HCT116 (cell line): ENCODE data around the gene POMGNT2. TPM values are rescaled to one million over a fixed set of nuclear protein-coding genes. Genes with fewer than 3 reads are reported as not detected.

ENCODE experiments used
- ATAC-seq: fragments of 200-7000 bp; cut with Tn5 transposase; 2 replicates; pipeline ENCODE4 v1.9.1; 2020; ENCODE audit warnings: mild to moderate bottlenecking, moderate library complexity
- BruUV-seq: library from RNA; stranded (reverse); fragments of 400-500 nt; replicated peaks from 2 replicates; lab custom pipeline; 2021; lab: Mats Ljungman, UMichigan
- CTCF ChIA-PET: fragments of 300-600 bp; sonication (Branson Sonifier 250); formaldehyde crosslinking; loops from one replicate; lab custom pipeline; 2021; ENCODE audit warnings: antibody characterized with exemption; lab: Charles Lee
- POLR2A ChIA-PET: fragments of 300-600, 350-600 bp; sonication (Branson Sonifier 250); formaldehyde crosslinking; loops from one replicate; lab custom pipeline; 2021; ENCODE audit warnings: antibody characterized with exemption; lab: Charles Lee
- RAD21 ChIA-PET, 2 experiments: fragments of 300-600 bp; sonication (Branson Sonifier 250); formaldehyde crosslinking; loops; one replicate each; lab custom pipeline; 2023; ENCODE audit warnings: low total read pairs in 2 of 2; ENCODE audit not compliant: uncharacterized antibody in 2 of 2, unreplicated experiment in 2 of 2, low non-redundant PET in 1 of 2; lab: Charles Lee
- DNase-seq: peaks from one replicate; pipeline ENCODE4 v3.0.0-alpha.2; 2010; ENCODE audit warnings: low read depth, low spot score
- H2AFZ ChIP-seq: fragments of 200-600 bp; shearing (Covaris generic), sonication (generic); 2 replicates; pipeline ENCODE4 v1.6.1; 2017; ENCODE audit warnings: low read depth, mixed run types, mixed read lengths, antibody characterized with exemption, low read length; ENCODE audit not compliant: poor library complexity, severe bottlenecking
- H3K27ac ChIP-seq: 2 replicates; pipeline ENCODE4 v1.5.1; 2012; ENCODE audit warnings: low read depth, low read length
- H3K27me3 ChIP-seq: fragments of 200-600 bp; sonication (generic); 2 replicates; pipeline ENCODE4 v1.6.1; 2016; ENCODE audit warnings: mixed run types, low read length, mixed read lengths; ENCODE audit not compliant: insufficient read depth
- H3K36me3 ChIP-seq, 2 experiments: fragments of 200-500 bp in 1 of 2; fragments of 200-600 bp in 1 of 2; sonication (Bioruptor generic) in 1 of 2; sonication (generic) in 1 of 2; 2 replicates each; pipeline versions ENCODE4 v1.5.1 to v1.6.1; 2014 to 2016; ENCODE audit warnings: low read length in 2 of 2, inconsistent platforms in 1 of 2, mixed read lengths in 1 of 2, mixed run types in 1 of 2; ENCODE audit not compliant: insufficient read depth in 2 of 2, control insufficient read depth in 1 of 2
- H3K4me1 ChIP-seq, 2 experiments: fragments of 200-600 bp in 1 of 2; sonication (generic) in 1 of 2; 2 replicates each; pipeline versions ENCODE4 v1.5.1 to v1.6.1; 2012 to 2017; ENCODE audit warnings: low read length in 2 of 2, inconsistent platforms in 1 of 2, mild to moderate bottlenecking in 1 of 2, mixed read lengths in 1 of 2, mixed run types in 1 of 2, moderate library complexity in 1 of 2; ENCODE audit not compliant: insufficient read depth in 2 of 2, control insufficient read depth in 1 of 2
- H3K4me2 ChIP-seq: fragments of 200-600 bp; sonication (generic); 2 replicates; pipeline ENCODE4 v1.6.1; 2017; ENCODE audit warnings: mixed run types, low read length, mixed read lengths
- H3K4me3 ChIP-seq, 2 experiments: fragments of 200-600 bp in 1 of 2; sonication (generic) in 1 of 2; replicated peaks in 1 of 2; 2 replicates each; pipeline ENCODE4 v1.5.1; 2011 to 2016; ENCODE audit warnings: low read length in 2 of 2, control low read depth in 1 of 2, low read depth in 1 of 2, mild to moderate bottlenecking in 1 of 2, mixed read lengths in 1 of 2, mixed run types in 1 of 2
- H3K79me2 ChIP-seq: fragments of 200-600 bp; sonication (generic); 2 replicates; pipeline ENCODE4 v1.6.1; 2017; ENCODE audit warnings: mild to moderate bottlenecking, mixed run types, low read length, moderate library complexity, mixed read lengths; ENCODE audit not compliant: insufficient read depth
- H3K9ac ChIP-seq: fragments of 200-600 bp; sonication (generic); 2 replicates; pipeline ENCODE4 v1.6.1; 2016; ENCODE audit warnings: low read length, mixed read lengths
- H3K9me2 ChIP-seq: fragments of 200-600 bp; sonication (generic), shearing (Covaris generic); 2 replicates; pipeline ENCODE4 v1.6.1; 2017; ENCODE audit warnings: mixed run types, mild to moderate bottlenecking, moderate library complexity; ENCODE audit not compliant: insufficient read depth
- H3K9me3 ChIP-seq, 2 experiments: fragments of 200-500 bp in 1 of 2; fragments of 200-600 bp in 1 of 2; sonication (Bioruptor generic) in 1 of 2; sonication (generic) in 1 of 2; 2 replicates each; pipeline ENCODE4 v1.6.1; 2014 to 2017; ENCODE audit warnings: low read length in 2 of 2, mixed read lengths in 2 of 2, inconsistent platforms in 1 of 2, low read depth in 1 of 2, mild to moderate bottlenecking in 1 of 2, mixed run types in 1 of 2, moderate library complexity in 1 of 2; ENCODE audit not compliant: control insufficient read depth in 1 of 2, insufficient read depth in 1 of 2
- H4K20me1 ChIP-seq: fragments of 200-600 bp; sonication (generic), shearing (Covaris generic); 2 replicates; pipeline ENCODE4 v1.6.1; 2017; ENCODE audit warnings: mixed run types, mild to moderate bottlenecking, moderate library complexity; ENCODE audit not compliant: insufficient read depth
- ATF3 ChIP-seq: IDR thresholded peaks from 2 replicates; pipeline ENCODE4 v1.6.1; 2012
- CBX3 ChIP-seq: IDR thresholded peaks from 2 replicates; pipeline ENCODE4 v1.6.1; 2012; ENCODE audit warnings: low read depth
- CEBPB ChIP-seq: IDR thresholded peaks from 2 replicates; pipeline ENCODE4 v1.6.1; 2012; ENCODE audit warnings: low read depth
- CTCF ChIP-seq, 3 experiments: fragments of 200-600 bp in 1 of 3; sonication (generic) in 1 of 3; IDR thresholded peaks in 2 of 3; conservative IDR thresholded peaks in 1 of 3; 2 replicates each; pipeline ENCODE4 v1.5.1; 2012 to 2017; ENCODE audit warnings: low read depth in 2 of 3, low read length in 2 of 3, antibody characterized with exemption in 1 of 3, borderline replicate concordance in 1 of 3, control low read depth in 1 of 3, mild to moderate bottlenecking in 1 of 3, mixed read lengths in 1 of 3, mixed run types in 1 of 3, moderate library complexity in 1 of 3; ENCODE audit not compliant: insufficient read depth in 1 of 3
- EGR1 ChIP-seq: IDR thresholded peaks from 2 replicates; pipeline ENCODE4 v1.6.1; 2012; ENCODE audit warnings: low read depth
- ELF1 ChIP-seq: IDR thresholded peaks from 2 replicates; pipeline ENCODE4 v1.6.1; 2012; ENCODE audit warnings: low read depth, borderline replicate concordance
- EZH2 ChIP-seq: fragments of 200-600 bp; sonication (generic); IDR thresholded peaks from 2 replicates; pipeline ENCODE4 v1.6.1; 2017; ENCODE audit warnings: antibody characterized with exemption, mixed run types
- JUND ChIP-seq: IDR thresholded peaks from 2 replicates; pipeline ENCODE4 v1.6.1; 2012
- MAX ChIP-seq: IDR thresholded peaks from 2 replicates; pipeline ENCODE4 v1.6.1; 2012
- POLR2A ChIP-seq: IDR thresholded peaks from 2 replicates; pipeline ENCODE4 v1.7.0; 2011; ENCODE audit warnings: borderline replicate concordance; ENCODE audit not compliant: insufficient read depth, insufficient read length; ENCODE audit errors: extremely low read depth
- REST ChIP-seq: IDR thresholded peaks from 2 replicates; pipeline ENCODE4 v1.6.1; 2012; ENCODE audit warnings: low read depth
- SIN3A ChIP-seq: IDR thresholded peaks from 2 replicates; pipeline ENCODE4 v1.6.1; 2012; ENCODE audit warnings: low read depth
- SP1 ChIP-seq: IDR thresholded peaks from 2 replicates; pipeline ENCODE4 v1.6.1; 2012; ENCODE audit warnings: low read depth
- SRF ChIP-seq: IDR thresholded peaks from 2 replicates; pipeline ENCODE4 v1.6.1; 2012; ENCODE audit warnings: low read depth
- YY1 ChIP-seq: IDR thresholded peaks from 2 replicates; pipeline ENCODE4 v1.6.1; 2011; ENCODE audit warnings: low read length, low read depth, moderate library complexity, mild to moderate bottlenecking; ENCODE audit not compliant: insufficient replicate concordance; ENCODE audit errors: extremely low read depth
- ZBTB33 ChIP-seq: IDR thresholded peaks from 2 replicates; pipeline ENCODE4 v1.6.1; 2011; ENCODE audit warnings: mild to moderate bottlenecking, low read length, moderate library complexity; ENCODE audit not compliant: insufficient replicate concordance; ENCODE audit errors: extremely low read depth
- ZFX ChIP-seq: fragments of 450-650 bp; IDR thresholded peaks from 2 replicates; pipeline ENCODE4 v1.6.1; 2017
- intact Hi-C: fragments of 100-400 bp; cut with micrococcal nuclease; formaldehyde crosslinking; loops from 2 replicates; pipeline ENCODE4 v1.10.0; 2022
- total RNA-seq: library from RNA; stranded (reverse); gene quantifications from one replicate; pipeline ENCODE4 v1.2.1, GENCODE V29; 2021; ENCODE audit not compliant: unreplicated experiment

The POMGNT2 gene
- total RNA-seq, 1 experiment from 2014 or later: 21.6 TPM

GRCh38 chr3:43142472-43142871 lies 36.6 kb upstream of the POMGNT2 start:
- no peak for DNase-seq
- Histone ChIP-seq H3K79me2 (no peaks in the 10 kb centered on the region), H3K9me3 (no peaks in the 10 kb centered on the region), H4K20me1 (no peaks in the 10 kb centered on the region), H3K36me3 (no peaks in the 10 kb centered on the region), H3K27me3 (no peaks in the 10 kb centered on the region), H3K4me3 (no peak overlapping the region), H3K9ac (no peak overlapping the region), H3K27ac (no peak overlapping the region), H3K4me1 (no peaks in the 10 kb centered on the region), H3K4me2 (no peak overlapping the region), H2AFZ (no peak overlapping the region), H3K9me2 (no peaks in the 10 kb centered on the region)
- TF ChIP-seq EZH2: no peak
- no peak for TF ChIP-seq CEBPB
- no peak for TF ChIP-seq MAX
- TF ChIP-seq YY1: no peak
- no peak for TF ChIP-seq POLR2A
- TF ChIP-seq ATF3: no peak
- TF ChIP-seq REST: no peak
- TF ChIP-seq CBX3: no peak
- TF ChIP-seq ZBTB33: no peak
- TF ChIP-seq SIN3A: no peak
- no peak for TF ChIP-seq SRF
- no peak for TF ChIP-seq ZFX
- TF ChIP-seq EGR1: no peak
- TF ChIP-seq ELF1: no peak
- no peak for TF ChIP-seq SP1
- TF ChIP-seq CTCF (IDR thresholded peaks at IDR 0.05 in 2 of 3, conservative IDR thresholded peaks at IDR 0.05 in 1 of 3; ENCODE audit: borderline replicate concordance in 1 of 3, insufficient read depth in 1 of 3, low read depth in 2 of 3, low read length in 2 of 3): no peak
- no peak for TF ChIP-seq JUND
- ChIA-PET RAD21 (no interaction called here), POLR2A (no interaction called here), CTCF (interaction anchor here (1.5 kb wide), 1 partner anchor 13 kb away, joined by 4 read pairs; no protein-coding TSS in a partner anchor)
- BruUV-seq: no TSS peak
- intact Hi-C loops: no loop called here
- no peak for ATAC-seq
